GM23338 (cell line): Measurements from ENCODE around the gene ZFAND6. TPM values are rescaled to one million over a fixed set of nuclear protein-coding genes. Genes with fewer than 3 reads are reported as not detected.

Source experiments
- ATAC-seq: fragments of 200-7000 bp; cut with Tn5 transposase; 3 replicates; pipeline ENCODE4 v1.9.1; 2020
- DNase-seq: peaks from one replicate; pipeline ENCODE4 v3.0.0-alpha.2; 2015; ENCODE audit warnings: low spot score
- H2AFZ ChIP-seq: fragments of 200-600 bp; sonication (generic); 2 replicates; pipeline ENCODE4 v1.8.0; 2016; ENCODE audit warnings: antibody characterized with exemption, mild to moderate bottlenecking, moderate library complexity
- H3F3A ChIP-seq: fragments of 200-600 bp; sonication (generic); replicated peaks from 2 replicates; pipeline ENCODE4 v1.8.0; 2017; ENCODE audit warnings: antibody characterized with exemption, mixed run types, low read depth
- H3K27ac ChIP-seq: fragments of 200-600 bp; sonication (generic); 2 replicates; pipeline ENCODE4 v1.6.1; 2016; ENCODE audit warnings: low read depth
- H3K27me3 ChIP-seq: fragments of 200-600 bp; sonication (generic); 2 replicates; pipeline ENCODE4 v1.8.0; 2016; ENCODE audit warnings: mild to moderate bottlenecking, mixed run types, moderate library complexity; ENCODE audit not compliant: insufficient read depth
- H3K36me3 ChIP-seq: fragments of 200-600 bp; sonication (generic); 2 replicates; pipeline ENCODE4 v1.8.0; 2016; ENCODE audit warnings: mild to moderate bottlenecking; ENCODE audit not compliant: insufficient read depth
- H3K4me1 ChIP-seq: fragments of 200-600 bp; sonication (generic); 2 replicates; pipeline ENCODE4 v1.8.0; 2016; ENCODE audit warnings: mild to moderate bottlenecking, moderate library complexity; ENCODE audit not compliant: insufficient read depth
- H3K4me2 ChIP-seq: fragments of 200-600 bp; sonication (generic); 2 replicates; pipeline ENCODE4 v1.7.1; 2017; ENCODE audit warnings: mixed run types
- H3K4me3 ChIP-seq: fragments of 200-600 bp; sonication (generic); 2 replicates; pipeline ENCODE4 v1.6.1; 2016; ENCODE audit warnings: mixed run types
- H3K79me2 ChIP-seq: fragments of 200-600 bp; sonication (generic); replicated peaks from 2 replicates; pipeline ENCODE4 v1.8.0; 2017; ENCODE audit warnings: mild to moderate bottlenecking; ENCODE audit not compliant: insufficient read depth
- H3K9me2 ChIP-seq: fragments of 200-600 bp; sonication (generic); 2 replicates; pipeline ENCODE4 v1.8.0; 2017; ENCODE audit not compliant: insufficient read depth
- H4K20me1 ChIP-seq: fragments of 200-600 bp; sonication (generic); replicated peaks from 2 replicates; pipeline ENCODE4 v1.8.0; 2017; ENCODE audit warnings: mild to moderate bottlenecking; ENCODE audit not compliant: insufficient read depth
- H3K27ac Mint-ChIP-seq: 2 replicates; pipeline ENCODE4 v1.8.0; 2020; ENCODE audit warnings: inconsistent platforms, mild to moderate bottlenecking, moderate library complexity, mixed read lengths
- H3K27me3 Mint-ChIP-seq: 3 replicates; pipeline ENCODE4 v1.8.0; 2022; ENCODE audit warnings: low read depth, mild to moderate bottlenecking, moderate library complexity, mixed read lengths, inconsistent platforms; ENCODE audit not compliant: insufficient read depth, poor library complexity
- H3K36me3 Mint-ChIP-seq: 3 replicates; pipeline ENCODE4 v1.8.0; 2021; ENCODE audit warnings: low read depth, mild to moderate bottlenecking, inconsistent platforms, moderate library complexity, mixed read lengths
- H3K4me1 Mint-ChIP-seq: 3 replicates; pipeline ENCODE4 v1.8.0; 2020; ENCODE audit warnings: mild to moderate bottlenecking, inconsistent platforms, mixed read lengths
- H3K4me3 Mint-ChIP-seq: 3 replicates; pipeline ENCODE4 v1.8.0; 2021; ENCODE audit warnings: moderate library complexity, mild to moderate bottlenecking, inconsistent platforms, mixed read lengths
- H3K9me3 Mint-ChIP-seq: 3 replicates; pipeline ENCODE4 v1.8.0; 2020; ENCODE audit warnings: moderate library complexity, mild to moderate bottlenecking, inconsistent platforms, mixed read lengths
- CREB1 ChIP-seq: fragments of 250-450 bp; sonication (Bioruptor Pico); IDR thresholded peaks from 2 replicates; pipeline ENCODE4 v1.5.0; 2020; ENCODE audit warnings: low read depth, mild to moderate bottlenecking, moderate library complexity
- CTCF ChIP-seq, 2 experiments: fragments of 200-600 bp in 1 of 2; sonication (generic) in 1 of 2; conservative IDR thresholded peaks; 2 replicates each; pipeline versions ENCODE4 v1.5.1 to v1.6.1; 2016 to 2017; ENCODE audit warnings: antibody characterized with exemption in 2 of 2, low read depth in 2 of 2, mild to moderate bottlenecking in 2 of 2, moderate library complexity in 1 of 2
- EZH2 ChIP-seq: fragments of 200-600 bp; sonication (generic); IDR thresholded peaks from one replicate; pipeline ENCODE4 v1.8.0; 2017; ENCODE audit warnings: antibody characterized with exemption, mild to moderate bottlenecking, low read depth; ENCODE audit not compliant: unreplicated experiment
- POLR2AphosphoS5 ChIP-seq: IDR thresholded peaks from 2 replicates; pipeline ENCODE4 v1.6.1; 2016; ENCODE audit warnings: antibody characterized with exemption, low read depth
- REST ChIP-seq: IDR thresholded peaks from one replicate; pipeline ENCODE4 v1.6.1; 2018; ENCODE audit warnings: antibody characterized with exemption; ENCODE audit not compliant: unreplicated experiment
- ZNF114 ChIP-seq: fragments of 250-450 bp; sonication (Bioruptor Pico); IDR thresholded peaks from 2 replicates; pipeline ENCODE4 v1.5.0; 2020; ENCODE audit warnings: mild to moderate bottlenecking, moderate library complexity
- ZNF331 ChIP-seq: fragments of 250-450 bp; sonication (Bioruptor Pico); IDR thresholded peaks from 2 replicates; pipeline ENCODE4 v1.5.0; 2020; ENCODE audit warnings: low read depth, mild to moderate bottlenecking, moderate library complexity
- ZNF462 ChIP-seq: fragments of 250-450 bp; sonication (Bioruptor Pico); IDR thresholded peaks from 2 replicates; pipeline ENCODE4 v1.5.0; 2020; ENCODE audit warnings: mild to moderate bottlenecking, moderate library complexity
- polyA plus RNA-seq: library from polyadenylated mRNA; unstranded; fragments of >200 nt; fragmentation: Nextera tagmentation; extraction: Ambion mirVana; gene quantifications from 2 replicates; pipeline ENCODE4 v1.2.1, GENCODE V29; 2016
- total RNA-seq: library from RNA; depleted of rRNA; stranded (reverse); fragments of >200 nt; shearing (Covaris generic); gene quantifications from 2 replicates; pipeline ENCODE4 v1.2.3, GENCODE V29; 2014

Gene ZFAND6
- total and polyA plus RNA-seq, 2 experiments from 2014 or later, result 205 to 292 TPM

- H3K4me1 ChIP-seq, result no peaks in the 10 kb centered on the region
- DNase-seq (no peak), ATAC-seq (no peak)
- Mint-ChIP-seq H3K4me3 (no peak overlapping the region), H3K27me3 (peaks cover 1% of the 10 kb centered on the region), H3K4me1 (no peaks in the 10 kb centered on the region; the same call in 2 of the 3 replicates), H3K9me3 (peaks cover 2% of the 10 kb centered on the region; the same call in 1 of the 3 replicates), H3K36me3 (peaks cover 32% of the 10 kb centered on the region), H3K27ac (no peak overlapping the region)
- H2AFZ ChIP-seq, result no peak overlapping the region
- H3K4me3 ChIP-seq, result no peak overlapping the region
- no peaks in the 10 kb centered on the region; the same call in 1 of the 2 replicates for H3K36me3 ChIP-seq
- no peaks in the 10 kb centered on the region for H3F3A ChIP-seq
- no peak overlapping the region for H3K27ac ChIP-seq
- no peaks in the 10 kb centered on the region; the same call in 1 of the 2 replicates for H4K20me1 ChIP-seq
- H3K9me2 ChIP-seq, result no peaks in the 10 kb centered on the region
- TF ChIP-seq REST (no peak), POLR2AphosphoS5 (no peak), CTCF (conservative IDR thresholded peaks at IDR 0.05; ENCODE audit: low read depth in 2 of 2) (no peak), ZNF331 (CRISPR knock-in tag) (no peak), ZNF114 (CRISPR knock-in tag) (no peak), CREB1 (CRISPR knock-in tag) (no peak), EZH2 (no peak), ZNF462 (CRISPR knock-in tag) (no peak)
- H3K79me2 ChIP-seq, result no peaks in the 10 kb centered on the region
- H3K4me2 ChIP-seq, result no peak overlapping the region
- no peaks in the 10 kb centered on the region for H3K27me3 ChIP-seq
Measured at GRCh38 chr15:80169768-80170357, 110.4 kb downstream of the ZFAND6 start.
